K562 (cell line): ENCODE measurements around the gene SLC7A8. TPM values are rescaled to one million over a fixed set of nuclear protein-coding genes. Genes with fewer than 3 reads are reported as not detected.
A peak's percentile ranks its signal among the peaks of the same experiment; 100 is the strongest.

ENCODE experiments used
- CBFA2T2 ChIP-seq: fragments of 450-650 bp; conservative IDR thresholded peaks from 2 replicates; pipeline ENCODE4 v1.6.1; 2017; ENCODE audit warnings: mild to moderate bottlenecking
- CBX8 ChIP-seq: fragments of 200-600 bp; sonication (generic); IDR thresholded peaks from 2 replicates; pipeline ENCODE4 v1.6.1; 2012; ENCODE audit warnings: borderline replicate concordance, mixed run types, low read depth, mild to moderate bottlenecking, moderate library complexity, mixed read lengths, low read length, control low read depth, inconsistent platforms; ENCODE audit not compliant: poor library complexity, severe bottlenecking; ENCODE audit errors: extremely low read depth
- CHAMP1 ChIP-seq: fragments of 450-650 bp; IDR thresholded peaks from 2 replicates; pipeline ENCODE4 v1.6.1; 2016; ENCODE audit warnings: mild to moderate bottlenecking
- E2F8 ChIP-seq: fragments of 450-650 bp; IDR thresholded peaks from 2 replicates; pipeline ENCODE4 v1.7.1; 2018; ENCODE audit warnings: mild to moderate bottlenecking, low read depth; ENCODE audit not compliant: partially characterized antibody
- GABPB1 ChIP-seq: sonication (generic); formaldehyde crosslinking; IDR thresholded peaks from 2 replicates; pipeline ENCODE4 v1.8.0; 2022; ENCODE audit warnings: mild to moderate bottlenecking, missing genetic modification reagents
- IRF2 ChIP-seq: sonication (generic); formaldehyde crosslinking; IDR thresholded peaks from 2 replicates; pipeline ENCODE4 v1.8.1; 2022; ENCODE audit warnings: mild to moderate bottlenecking, missing genetic modification reagents
- MAZ ChIP-seq, 2 experiments: fragments of 450-650 bp in 1 of 2; sonication (generic) in 1 of 2; formaldehyde crosslinking; IDR thresholded peaks in 1 of 2; conservative IDR thresholded peaks in 1 of 2; 2 replicates each; pipeline versions ENCODE4 v1.4.0 to v1.5.0; 2020; ENCODE audit warnings: mild to moderate bottlenecking in 1 of 2, missing genetic modification reagents in 1 of 2
- MYNN ChIP-seq, 2 experiments: sonication (generic); formaldehyde crosslinking in 1 of 2; IDR thresholded peaks; 2 replicates each; pipeline versions ENCODE4 v1.5.0 to v1.6.1; 2016 to 2020; ENCODE audit warnings: antibody characterized with exemption in 1 of 2, missing genetic modification reagents in 1 of 2
- NCOA4 ChIP-seq: fragments of 450-650 bp; IDR thresholded peaks from 2 replicates; pipeline ENCODE4 v1.6.1; 2018; ENCODE audit warnings: mild to moderate bottlenecking; ENCODE audit not compliant: partially characterized antibody
- NKRF ChIP-seq: fragments of 450-650 bp; IDR thresholded peaks from 2 replicates; pipeline ENCODE4 v1.6.1; 2016; ENCODE audit warnings: borderline replicate concordance
- RUNX1 ChIP-seq: sonication (generic); IDR thresholded peaks from 2 replicates; pipeline ENCODE4 v1.6.1; 2016; ENCODE audit warnings: antibody characterized with exemption, low read depth
- SRSF3 ChIP-seq: fragments of 200-400 bp; formaldehyde crosslinking; IDR thresholded peaks from 2 replicates; pipeline ENCODE4 v1.6.1; 2016; ENCODE audit warnings: mild to moderate bottlenecking, low read length, moderate library complexity; ENCODE audit not compliant: insufficient read depth
- SRSF7 ChIP-seq: fragments of 200-400 bp; formaldehyde crosslinking; optimal IDR thresholded peaks from 2 replicates; pipeline ENCODE3; 2017; ENCODE audit warnings: mild to moderate bottlenecking, low read depth, low read length
- TEAD1 ChIP-seq, 2 experiments: fragments of 450-650 bp in 1 of 2; sonication (generic) in 1 of 2; formaldehyde crosslinking; IDR thresholded peaks; 2 replicates each; pipeline versions ENCODE4 v1.4.0 to v1.8.0; 2020 to 2022; ENCODE audit warnings: mild to moderate bottlenecking in 2 of 2, missing genetic modification reagents in 1 of 2
- TRIM24 ChIP-seq, 2 experiments: fragments of 450-650 bp; IDR thresholded peaks; 2 replicates each; pipeline ENCODE4 v1.6.1; 2016
- ZBTB9 ChIP-seq: fragments of 450-650 bp; formaldehyde crosslinking; IDR thresholded peaks from 2 replicates; pipeline ENCODE4 v1.4.0; 2020; ENCODE audit warnings: mild to moderate bottlenecking, moderate library complexity
- ZNF274 ChIP-seq: IDR thresholded peaks from 2 replicates; pipeline ENCODE4 v1.6.1; 2011; ENCODE audit warnings: low read depth, mild to moderate bottlenecking, low read length, moderate library complexity, borderline replicate concordance
- polyA plus RNA-seq, 8 experiments: library from polyadenylated mRNA; depleted of rRNA in 4 of 8; stranded (reverse) in 5 of 8; unstranded in 3 of 8; fragments of >200 nt; fragmentation: Nextera tagmentation in 2 of 8; fragmentation: Illumina TruSeq in 1 of 8; extraction: Ambion mirVana in 2 of 8; extraction: Trizol in 1 of 8; gene quantifications; 2 replicates each; pipeline versions ENCODE4 v1.2.1 to v1.2.3, GENCODE V29; 2011 to 2014; ENCODE audit warnings: inconsistent platforms in 1 of 8, missing spikeins in 1 of 8
- total RNA-seq, 7 experiments: library from RNA; depleted of rRNA in 6 of 7; stranded (reverse); fragments of >200 nt in 6 of 7; fragmentation: Illumina TruSeq in 2 of 7; extraction: Trizol in 2 of 7; gene quantifications; 2 replicates each; pipeline versions ENCODE4 v1.2.1 to v1.2.3, GENCODE V29; 2011 to 2021; ENCODE audit warnings: low replicate concordance in 1 of 7

The SLC7A8 gene
- total and polyA plus RNA-seq, 9 of the 15 experiments (the other 6 are each of a cell fraction or from before 2014, with no cell fraction given), result 2.0 to 33.0 (median 6.0) TPM

GRCh38 chr14:23120541-23121251 is 62.8 kb downstream of the SLC7A8 start (continued):
- TF ChIP-seq CHAMP1 (peak; percentile 82), MYNN (IDR thresholded peaks at IDR 0.05) (peak; percentile 81), MYNN (CRISPR knock-in tag; IDR thresholded peaks at IDR 0.05) (no peak), ZBTB9 (CRISPR knock-in tag) (no peak), CBX8 (no peak), NKRF (no peak), ZNF274 (0 out of 2 replicates have a peak, but pooled peaks have one; percentile 33), E2F8 (peak; percentile 58), GABPB1 (CRISPR knock-in tag) (peak; percentile 77), IRF2 (no peak), SRSF3 (no peak), MAZ (CRISPR knock-in tag; conservative IDR thresholded peaks at IDR 0.05 in 1 of 2, IDR thresholded peaks at IDR 0.05 in 1 of 2) (peak in 1 of 2 experiments; percentile 88; a peak in 3 of 4 replicates), TRIM24 (IDR thresholded peaks at IDR 0.05) (peak; percentile 82 to 88), NCOA4 (no peak), SRSF7 (no peak), TEAD1 (CRISPR knock-in tag; IDR thresholded peaks at IDR 0.05) (peak in 1 of 2 experiments; percentile 46; a peak in 2 of 4 replicates), RUNX1 (0 out of 2 replicates have a peak, but pooled peaks have one; percentile 24), CBFA2T2 (peak; percentile 95)
